VCaP (cell line): Measurements from ENCODE around the gene NDUFA3.

Experiments used
- H3K27ac ChIP-seq: fragments of 450-650 bp; 2 replicates; pipeline ENCODE4 v1.5.1; 2017
- CTCF ChIP-seq: fragments of 450-650 bp; conservative IDR thresholded peaks from 2 replicates; pipeline ENCODE4 v1.5.1; 2017; ENCODE audit warnings: mild to moderate bottlenecking, moderate library complexity

Gene NDUFA3

GRCh38 chr19:54127688-54128440, 25.2 kb downstream of the NDUFA3 start:
- no peak overlapping the region for H3K27ac ChIP-seq
- TF ChIP-seq CTCF = no peak

GRCh38 chr19:54128441-54128725, 25.7 kb downstream of the NDUFA3 start:
- no peak for TF ChIP-seq CTCF
- H3K27ac ChIP-seq = no peak overlapping the region

GRCh38 chr19:54128796-54129616, 26.4 kb downstream of the NDUFA3 start:
- no peak overlapping the region for H3K27ac ChIP-seq
- TF ChIP-seq CTCF = no peak

DNA sequence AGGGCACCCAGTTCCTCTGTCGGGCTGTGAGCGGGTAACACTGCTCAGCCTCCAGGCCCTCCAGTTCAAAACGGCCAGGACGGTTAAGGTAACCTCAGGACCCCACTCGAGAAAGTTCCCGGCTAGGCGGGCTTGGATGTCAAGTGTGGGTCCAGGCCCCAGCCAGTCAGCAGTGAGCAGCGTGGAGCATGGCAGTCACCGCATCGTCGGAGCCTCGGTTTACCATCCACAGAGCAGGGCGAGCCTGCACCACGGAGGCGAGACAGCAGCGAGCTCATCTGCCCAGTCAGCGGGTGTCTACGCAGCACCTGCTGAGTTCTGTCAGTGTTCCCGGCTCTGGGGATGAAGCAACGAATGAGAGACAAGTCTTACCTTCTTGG, 27.0 kb downstream of the NDUFA3 start:
- no peak for TF ChIP-seq CTCF
- no peak overlapping the region for H3K27ac ChIP-seq

DNA sequence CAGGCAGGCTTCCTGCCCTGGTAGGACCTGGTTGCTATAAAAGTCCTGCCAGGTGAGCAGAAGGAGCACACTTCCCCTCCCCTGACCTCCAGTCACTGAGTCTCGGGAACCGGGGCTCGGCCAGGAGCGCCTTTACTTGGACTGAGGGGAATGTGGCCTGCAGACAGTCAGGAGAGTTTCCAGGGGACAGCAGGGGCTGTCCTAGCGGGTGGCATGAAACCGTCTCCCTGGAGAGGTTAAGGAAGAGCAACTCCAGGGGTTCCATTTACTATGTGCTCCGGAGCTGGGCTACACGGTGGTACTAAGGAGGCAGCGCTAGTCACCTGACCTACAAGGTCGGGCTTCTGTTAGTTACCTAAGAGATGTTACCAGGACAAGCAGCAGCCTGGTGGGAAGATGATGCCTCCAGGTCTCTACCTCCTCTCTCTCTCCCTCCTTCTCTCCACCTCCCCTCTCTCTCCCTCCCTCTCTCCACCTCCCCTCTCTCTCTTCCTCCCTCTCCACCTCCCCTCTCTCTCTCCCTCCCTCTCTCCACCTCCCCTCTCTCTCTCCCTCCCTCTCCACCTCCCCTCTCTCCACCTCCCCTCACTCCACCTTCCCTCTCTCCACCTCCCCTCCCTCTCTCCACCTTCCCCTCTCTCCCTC, 30.8 kb downstream of the NDUFA3 start:
- 0 out of 2 replicates have a peak overlapping the region, but pooled peaks have one; percentile 28 for H3K27ac ChIP-seq
- TF ChIP-seq CTCF = no peak

DNA sequence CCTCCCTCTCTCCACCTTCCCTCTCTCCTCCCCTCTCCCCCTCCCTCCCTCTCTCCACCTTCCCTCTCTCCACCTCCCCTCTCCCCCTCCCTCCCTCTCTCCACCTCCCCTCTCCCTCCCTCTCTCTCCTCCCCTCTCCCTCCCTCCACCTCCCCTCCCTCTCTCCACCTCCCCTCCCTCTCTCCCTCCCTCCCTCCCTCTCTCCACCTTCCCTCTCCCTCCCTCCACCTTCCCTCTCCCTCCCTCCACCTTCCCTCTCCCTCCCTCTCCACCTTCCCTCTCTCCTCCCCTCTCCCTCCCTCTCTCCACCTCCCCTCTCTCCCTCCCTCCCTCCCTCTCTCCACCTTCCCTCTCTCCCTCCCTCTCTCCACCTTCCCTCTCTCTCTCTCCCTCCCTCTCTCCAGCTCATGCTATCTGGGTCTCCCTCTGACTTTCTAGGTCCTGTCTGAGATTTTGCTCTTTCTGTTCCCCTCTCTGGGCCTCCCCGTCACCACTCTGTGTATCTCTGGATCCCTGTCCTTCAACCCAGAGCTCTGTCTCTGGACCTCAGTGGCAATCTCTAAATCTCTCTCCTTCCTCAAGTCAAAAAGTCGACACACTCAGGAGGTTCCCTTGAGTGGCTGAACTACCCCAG, 31.4 kb downstream of the NDUFA3 start:
- no peak for TF ChIP-seq CTCF
- H3K27ac ChIP-seq = no peak overlapping the region; the same call in 1 of the 2 replicates
